ENCODE results near the gene ADD2.
A peak's percentile ranks its signal among the peaks of the same experiment; 100 is the strongest.

Gene ADD2

DNA sequence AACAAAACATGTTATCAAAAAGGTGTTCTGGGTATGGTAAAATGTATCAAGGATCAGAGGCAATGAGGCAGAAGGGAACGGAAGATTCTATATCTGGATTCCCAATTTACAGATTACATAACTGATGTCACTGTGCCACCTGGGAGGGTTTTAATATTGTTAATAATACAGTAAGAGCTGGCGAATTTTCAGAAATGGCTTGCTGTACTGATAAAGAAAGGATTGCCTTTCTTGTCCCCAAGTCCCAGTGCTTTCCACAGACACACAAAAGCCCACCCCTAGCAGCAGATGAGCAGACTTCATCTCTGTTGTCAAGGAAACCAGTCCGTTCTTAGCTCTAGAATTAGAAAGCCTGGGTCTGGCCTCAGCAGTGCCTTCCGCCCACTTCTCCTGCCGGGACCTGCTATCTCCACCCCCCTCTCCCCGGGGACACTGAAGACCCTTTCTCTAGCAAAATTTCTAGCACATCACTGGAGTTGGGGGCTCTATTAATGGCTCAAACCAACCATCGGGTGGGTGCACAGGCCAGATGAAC lies 34.3 kb downstream of the ADD2 start:
- DNase-seq (ENCODE audit: low read depth), result no peak
- no peak overlapping the region for H3K4me3 ChIP-seq (ENCODE audit: low read length)
- TF ChIP-seq, protein P1, sequence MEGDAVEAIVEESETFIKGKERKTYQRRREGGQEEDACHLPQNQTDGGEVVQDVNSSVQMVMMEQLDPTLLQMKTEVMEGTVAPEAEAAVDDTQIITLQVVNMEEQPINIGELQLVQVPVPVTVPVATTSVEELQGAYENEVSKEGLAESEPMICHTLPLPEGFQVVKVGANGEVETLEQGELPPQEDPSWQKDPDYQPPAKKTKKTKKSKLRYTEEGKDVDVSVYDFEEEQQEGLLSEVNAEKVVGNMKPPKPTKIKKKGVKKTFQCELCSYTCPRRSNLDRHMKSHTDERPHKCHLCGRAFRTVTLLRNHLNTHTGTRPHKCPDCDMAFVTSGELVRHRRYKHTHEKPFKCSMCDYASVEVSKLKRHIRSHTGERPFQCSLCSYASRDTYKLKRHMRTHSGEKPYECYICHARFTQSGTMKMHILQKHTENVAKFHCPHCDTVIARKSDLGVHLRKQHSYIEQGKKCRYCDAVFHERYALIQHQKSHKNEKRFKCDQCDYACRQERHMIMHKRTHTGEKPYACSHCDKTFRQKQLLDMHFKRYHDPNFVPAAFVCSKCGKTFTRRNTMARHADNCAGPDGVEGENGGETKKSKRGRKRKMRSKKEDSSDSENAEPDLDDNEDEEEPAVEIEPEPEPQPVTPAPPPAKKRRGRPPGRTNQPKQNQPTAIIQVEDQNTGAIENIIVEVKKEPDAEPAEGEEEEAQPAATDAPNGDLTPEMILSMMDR (IDR thresholded peaks at IDR 0.05; ENCODE audit: insufficient read depth, low read depth, low read length, missing control alignments), result no peak

DNA sequence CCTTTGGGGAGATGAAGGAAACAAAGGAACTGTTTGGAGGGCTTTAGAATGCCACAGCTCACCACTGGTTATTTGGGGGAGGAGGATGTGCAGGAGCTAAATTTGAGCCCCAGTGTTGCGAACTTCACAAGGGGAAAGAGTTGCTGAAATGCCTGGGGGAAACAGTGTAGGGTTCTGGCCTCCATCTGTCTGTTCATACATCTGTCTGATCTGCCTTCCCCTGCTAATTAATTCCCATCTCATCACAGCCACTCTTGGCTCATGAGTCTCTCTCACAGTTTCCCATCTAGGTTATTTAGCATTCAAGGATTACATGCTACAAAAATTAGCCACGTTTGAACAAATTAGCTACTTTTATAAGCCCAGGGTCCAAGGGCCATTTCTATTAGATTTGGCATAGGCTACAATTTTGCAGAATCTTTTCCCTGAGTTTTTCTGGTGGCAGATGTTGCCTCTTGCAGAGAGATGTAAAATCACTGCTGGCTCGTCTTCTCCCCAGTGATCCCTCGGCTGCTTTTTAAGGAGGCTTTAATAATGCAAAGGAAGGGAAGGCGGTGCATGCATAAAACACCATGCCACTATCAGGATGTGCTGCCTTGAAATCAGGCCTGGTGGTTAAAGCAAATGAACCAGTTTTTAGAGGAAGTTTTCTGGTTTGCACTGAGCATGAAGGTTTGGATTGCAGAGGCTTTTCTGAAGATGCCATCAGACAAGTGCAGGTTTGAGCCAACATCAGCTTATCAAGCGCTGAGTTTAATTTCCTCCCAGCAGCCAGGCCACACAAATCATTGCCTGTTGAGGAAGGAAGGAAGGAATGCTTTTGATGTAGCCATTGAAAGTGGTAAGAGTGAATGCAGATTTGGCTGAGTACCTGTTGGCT lies 35.0 kb downstream of the ADD2 start:
- H3K4me3 ChIP-seq (ENCODE audit: low read length), result no peak overlapping the region
- TF ChIP-seq, protein P1 (IDR thresholded peaks at IDR 0.05; ENCODE audit: insufficient read depth, low read depth, low read length, missing control alignments), result no peak
- DNase-seq (ENCODE audit: low read depth), result no peak

DNA sequence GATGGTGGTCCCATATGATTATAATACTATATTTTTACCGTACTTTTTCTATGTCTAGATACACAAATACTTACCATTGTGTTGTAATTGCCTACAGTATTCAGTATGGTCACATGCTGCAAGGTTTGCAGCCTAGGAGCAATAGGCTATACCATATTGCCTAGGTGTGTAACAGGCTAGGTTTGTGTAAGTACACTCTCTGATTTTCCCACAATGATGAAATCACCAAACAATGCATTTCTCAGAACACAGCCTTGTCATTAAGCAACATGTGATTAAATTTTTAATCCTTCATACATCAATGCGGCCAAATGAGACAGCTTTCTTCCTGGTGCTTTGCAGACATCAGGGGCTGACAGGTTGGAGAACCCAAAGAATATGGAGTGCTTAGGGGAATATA lies 37.3 kb downstream of the ADD2 start:
- no peak overlapping the region for H3K4me3 ChIP-seq (ENCODE audit: low read length)
- peak; percentile 63 for DNase-seq (ENCODE audit: low read depth)
- TF ChIP-seq, protein P1 (IDR thresholded peaks at IDR 0.05; ENCODE audit: insufficient read depth, low read depth, low read length, missing control alignments), result no peak

DNA sequence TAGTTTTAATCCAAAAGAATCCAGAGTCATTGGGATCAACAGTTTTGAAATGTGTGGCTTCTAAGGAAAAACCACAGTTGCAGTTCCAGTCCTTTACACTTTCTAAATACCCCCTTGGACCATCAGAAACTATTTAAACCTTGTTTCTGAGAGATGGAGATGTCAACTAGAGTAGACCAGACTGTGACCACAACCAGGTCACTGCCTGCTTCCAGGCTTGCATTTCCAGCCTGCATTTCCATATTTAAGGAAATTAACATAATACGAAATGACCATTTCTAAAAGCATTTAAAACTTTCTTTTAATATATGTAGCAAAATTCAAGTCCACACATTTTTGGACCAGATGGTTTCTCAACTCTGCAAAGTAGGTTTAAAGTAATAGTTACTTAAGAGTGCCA lies 38.4 kb downstream of the ADD2 start:
- no peak overlapping the region for H3K4me3 ChIP-seq (ENCODE audit: low read length)
- TF ChIP-seq, protein P1 (IDR thresholded peaks at IDR 0.05; ENCODE audit: insufficient read depth, low read depth, low read length, missing control alignments), result no peak
- no peak for DNase-seq (ENCODE audit: low read depth)

DNA sequence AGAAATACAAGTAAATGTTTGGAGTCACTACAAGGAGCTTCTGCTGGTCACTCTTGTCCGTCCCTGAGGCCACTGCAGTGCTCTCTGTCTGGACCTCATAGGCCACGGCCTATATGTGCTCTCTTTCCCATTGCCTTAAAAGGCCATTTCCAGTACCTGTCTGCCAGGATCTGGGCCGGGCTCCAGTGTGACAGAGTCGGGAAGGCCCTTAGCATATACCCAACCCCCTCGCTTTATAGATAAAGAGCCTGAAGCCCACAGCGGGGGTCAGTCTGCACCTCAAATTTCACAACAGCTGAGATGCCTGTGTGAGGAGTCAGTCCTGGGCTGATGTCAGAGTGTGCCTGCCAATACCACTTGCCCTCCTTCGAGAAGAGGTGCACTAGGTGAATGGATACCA lies 39.9 kb downstream of the ADD2 start:
- peak; percentile 35 for DNase-seq (ENCODE audit: low read depth)
- no peak overlapping the region for H3K4me3 ChIP-seq (ENCODE audit: low read length)
- TF ChIP-seq, protein P1 (IDR thresholded peaks at IDR 0.05; ENCODE audit: insufficient read depth, low read depth, low read length, missing control alignments), result no peak

DNA sequence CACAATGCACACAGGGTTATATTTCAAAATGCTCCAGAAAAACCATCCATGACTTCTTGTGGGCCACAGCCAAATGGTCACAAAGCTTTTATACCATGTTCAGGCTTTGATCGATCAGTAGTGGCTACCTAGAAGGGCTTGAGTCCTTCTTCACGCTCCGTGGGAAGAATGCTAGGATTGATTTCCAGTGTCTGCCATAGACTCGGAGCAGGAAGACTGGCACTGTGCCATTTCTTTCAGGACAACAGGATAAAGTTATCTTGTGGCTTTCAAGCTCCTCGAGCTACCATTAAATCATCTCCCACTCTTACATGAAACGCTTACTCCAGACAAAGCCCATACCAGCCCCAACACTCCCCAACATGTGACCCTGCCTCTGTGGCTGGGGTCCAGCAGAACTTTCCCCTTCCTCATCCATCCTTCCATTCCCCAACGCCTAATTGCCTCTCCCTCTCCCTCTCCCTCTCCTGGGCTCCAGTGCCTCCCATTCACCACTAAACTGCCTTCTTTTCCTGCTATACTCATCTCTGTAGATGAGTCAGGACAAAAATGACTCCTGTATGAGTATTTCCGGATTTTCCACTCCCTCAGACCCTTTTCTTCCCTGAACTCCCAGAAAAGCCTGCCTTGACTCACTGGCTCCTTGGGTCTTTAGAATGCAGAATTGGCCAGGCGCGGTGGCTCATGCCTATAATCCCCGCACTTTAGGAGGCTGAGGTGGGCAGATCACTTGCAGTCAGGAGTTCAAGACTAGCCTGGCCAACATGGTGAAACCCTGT lies 40.9 kb downstream of the ADD2 start:
- peak; percentile 89 for DNase-seq (ENCODE audit: low read depth)
- H3K4me3 ChIP-seq (ENCODE audit: low read length), result no peak overlapping the region
- TF ChIP-seq, protein P1 (IDR thresholded peaks at IDR 0.05; ENCODE audit: insufficient read depth, low read depth, low read length, missing control alignments), result no peak

Measured in epithelial cell of esophagus (primary cell).